OCI-LY3 (cell line): ENCODE data around the gene KLHL15.

ENCODE experiments used
- CTCF ChIP-seq: fragments of 200-600, 300-600 bp; sonication (generic); IDR thresholded peaks from 2 replicates; pipeline ENCODE4 v1.5.1; 2014; ENCODE audit warnings: antibody characterized with exemption, low read length, low read depth
- EZH2phosphoT487 ChIP-seq: fragments of 200-600 bp; shearing (Covaris generic); IDR thresholded peaks from 2 replicates; pipeline ENCODE4 v1.6.1; 2018; ENCODE audit warnings: antibody characterized with exemption, mixed run types, low read depth

DNA sequence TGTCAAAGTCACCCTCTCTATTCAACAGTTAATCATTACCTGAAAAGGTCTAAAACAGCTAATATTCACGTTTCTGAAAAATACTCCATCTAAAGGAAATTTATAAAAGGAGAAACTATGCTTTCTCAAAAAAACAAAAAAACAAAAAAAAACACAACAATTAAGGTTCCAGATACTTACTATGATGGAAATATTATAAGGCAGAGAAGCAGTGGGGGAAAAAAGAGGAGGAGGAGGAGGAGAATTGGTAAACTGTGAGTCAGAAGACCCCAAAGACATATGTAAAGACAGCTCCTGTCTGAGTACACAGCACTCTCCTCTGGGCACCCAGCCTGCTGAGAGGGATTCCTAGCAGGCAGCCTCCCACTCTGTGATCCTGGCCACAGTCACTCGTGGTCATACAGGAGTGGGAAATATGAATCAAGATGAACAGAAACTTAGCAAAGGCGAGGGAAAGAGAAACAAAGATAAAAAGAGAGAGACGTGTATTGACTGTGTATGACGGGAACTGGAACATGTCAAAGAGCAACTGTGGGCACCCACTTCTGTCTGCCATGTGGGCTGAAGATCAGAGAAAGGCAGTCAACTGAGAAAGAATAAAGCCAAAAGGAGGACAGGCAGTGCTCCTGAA is 12.5 kb downstream of the KLHL15 start:
- no peak for TF ChIP-seq CTCF
- TF ChIP-seq EZH2phosphoT487 = no peak
